A673 (cell line): ENCODE measurements around the gene GOLGB1. TPM values are rescaled to one million over a fixed set of nuclear protein-coding genes. Genes with fewer than 3 reads are reported as not detected.

Experiments
- BruUV-seq: library from RNA; stranded (reverse); fragments of 400-500 nt; replicated peaks from 2 replicates; lab custom pipeline; 2021; lab: Mats Ljungman, UMichigan
- CTCF ChIA-PET: fragments of 300-600 bp; sonication (Branson Sonifier 250); formaldehyde crosslinking; loops from one replicate; lab custom pipeline; 2022; ENCODE audit warnings: antibody characterized with exemption; lab: Charles Lee
- POLR2A ChIA-PET: fragments of 300-600 bp; sonication (Branson Sonifier 250); formaldehyde crosslinking; loops from one replicate; lab custom pipeline; 2022; ENCODE audit warnings: antibody characterized with exemption; ENCODE audit not compliant: low non-redundant PET; lab: Charles Lee
- DNase-seq: peaks from one replicate; pipeline ENCODE4 v3.0.0-alpha.2; 2015; ENCODE audit warnings: low spot score
- H3K27ac ChIP-seq: fragments of 200-600 bp; sonication (generic); 2 replicates; pipeline ENCODE4 v1.5.1; 2016; ENCODE audit warnings: mixed run types, low read depth, mild to moderate bottlenecking, mixed read lengths, antibody characterized with exemption, low read length; ENCODE audit not compliant: poor library complexity, severe bottlenecking
- H3K27me3 ChIP-seq: fragments of 200-600 bp; sonication (generic); replicated peaks from 2 replicates; pipeline ENCODE4 v1.6.1; 2017; ENCODE audit warnings: mixed run types, low read depth, mild to moderate bottlenecking, mixed read lengths, antibody characterized with exemption, low read length; ENCODE audit not compliant: insufficient read depth, poor library complexity
- H3K36me3 ChIP-seq: fragments of 200-600 bp; sonication (generic); 2 replicates; pipeline ENCODE4 v1.6.1; 2016; ENCODE audit warnings: mixed run types, mild to moderate bottlenecking, mixed read lengths, antibody characterized with exemption, low read length; ENCODE audit not compliant: insufficient read depth, poor library complexity, severe bottlenecking
- H3K4me1 ChIP-seq: fragments of 200-600 bp; sonication (generic); 2 replicates; pipeline ENCODE4 v1.6.1; 2017; ENCODE audit warnings: mixed run types, mild to moderate bottlenecking, mixed read lengths, antibody characterized with exemption, low read length; ENCODE audit not compliant: insufficient read depth, poor library complexity, severe bottlenecking
- H3K4me3 ChIP-seq: fragments of 200-600 bp; sonication (generic); 2 replicates; pipeline ENCODE4 v1.5.1; 2016; ENCODE audit warnings: low read depth, mixed run types, mild to moderate bottlenecking, mixed read lengths, low read length; ENCODE audit not compliant: poor library complexity, severe bottlenecking
- H3K9me3 ChIP-seq: fragments of 200-600 bp; sonication (generic); 2 replicates; pipeline ENCODE4 v1.6.1; 2016; ENCODE audit warnings: mixed run types, low read depth, mild to moderate bottlenecking, mixed read lengths, antibody characterized with exemption, low read length; ENCODE audit not compliant: poor library complexity, severe bottlenecking
- CTCF ChIP-seq: fragments of 300-800, 200-600 bp; sonication (generic); conservative IDR thresholded peaks from 2 replicates; pipeline ENCODE4 v1.5.1; 2017; ENCODE audit warnings: low read depth, mild to moderate bottlenecking, antibody characterized with exemption, low read length, moderate library complexity, mixed read lengths
- EZH2 ChIP-seq: fragments of 200-600 bp; sonication (generic); IDR thresholded peaks from 2 replicates; pipeline ENCODE4 v1.6.1; 2017; ENCODE audit warnings: borderline replicate concordance, low read depth, mild to moderate bottlenecking, mixed read lengths, antibody characterized with exemption, low read length; ENCODE audit not compliant: poor library complexity, severe bottlenecking
- intact Hi-C: fragments of 100-400 bp; cut with micrococcal nuclease; formaldehyde crosslinking; loops from one replicate; pipeline ENCODE4 v1.10.0; 2022; ENCODE audit not compliant: unreplicated experiment
- total RNA-seq: library from RNA; stranded (reverse); gene quantifications from 2 replicates; pipeline ENCODE4 v1.2.3, GENCODE V29; 2021

The GOLGB1 gene
- total RNA-seq, 1 experiment from 2014 or later, result 19.9 TPM

- intact Hi-C loops, result no loop called here
- H3K36me3 ChIP-seq, result peaks cover 34% of the 10 kb centered on the region
- BruUV-seq, result no TSS peak
- no peaks in the 10 kb centered on the region for H3K9me3 ChIP-seq
- no peak for TF ChIP-seq EZH2
- TF ChIP-seq CTCF, result no peak
- no peak for DNase-seq
- CTCF ChIA-PET, result no interaction called here
- no peaks in the 10 kb centered on the region for H3K4me1 ChIP-seq
- POLR2A ChIA-PET, result no interaction called here
- no peak overlapping the region for H3K4me3 ChIP-seq
- H3K27ac ChIP-seq, result no peak overlapping the region
- H3K27me3 ChIP-seq, result no peaks in the 10 kb centered on the region
These were observed 30.1 kb downstream of the GOLGB1 start for GRCh38 chr3:121719423-121719822.

- CTCF ChIA-PET, result no interaction called here
- no TSS peak for BruUV-seq
These were observed 31.2 kb downstream of the GOLGB1 start for GRCh38 chr3:121718205-121718846.

GRCh38 chr3:121710347-121710746 is 39.2 kb downstream of the GOLGB1 start:
- DNase-seq, result no peak
- Histone ChIP-seq H3K4me1 (no peaks in the 10 kb centered on the region), H3K27me3 (no peaks in the 10 kb centered on the region), H3K36me3 (peaks cover 10% of the 10 kb centered on the region), H3K27ac (no peak overlapping the region), H3K9me3 (no peaks in the 10 kb centered on the region), H3K4me3 (no peak overlapping the region)
- ChIA-PET CTCF (no interaction called here), POLR2A (no interaction called here)
- BruUV-seq, result no TSS peak
- intact Hi-C loops, result no loop called here
- no peak for TF ChIP-seq CTCF
- TF ChIP-seq EZH2, result no peak

More at GRCh38 chr3:121718205-121718846, 31.2 kb downstream of the GOLGB1 start:
- Histone ChIP-seq H3K4me1 (no peaks in the 10 kb centered on the region), H3K27ac (no peak overlapping the region), H3K27me3 (no peaks in the 10 kb centered on the region), H3K36me3 (peaks cover 38% of the 10 kb centered on the region), H3K9me3 (no peaks in the 10 kb centered on the region), H3K4me3 (no peak overlapping the region)
- POLR2A ChIA-PET, result no interaction called here
- no peak for DNase-seq
- intact Hi-C loops, result no loop called here
- no peak for TF ChIP-seq EZH2
- TF ChIP-seq CTCF, result no peak
